Measurements from ENCODE around the gene CMTM3.

GRCh38 chr16:66647866-66648265, 43.4 kb downstream of the CMTM3 start:
- no peak for TF ChIP-seq CTCF (IDR thresholded peaks at IDR 0.05; ENCODE audit: low read length)
- TF ChIP-seq EZH2 (IDR thresholded peaks at IDR 0.05; ENCODE audit: borderline replicate concordance, low read length) = no peak

All from OCI-LY1 (cell line).